AG10803 (cell line): ENCODE measurements around the gene FBXL5.
A peak's percentile ranks its signal among the peaks of the same experiment; 100 is the strongest.

Source experiments
- DNase-seq: peaks from one replicate; pipeline ENCODE4 v3.0.0; 2010; ENCODE audit warnings: low read depth
- H3K4me3 ChIP-seq: 2 replicates; pipeline ENCODE4 v1.5.1; 2011; ENCODE audit warnings: mild to moderate bottlenecking, low read length, control low read depth
- TF ChIP-seq, protein P1 (sequence below): conservative IDR thresholded peaks from 2 replicates; pipeline ENCODE4 v1.5.1; 2011; ENCODE audit warnings: mild to moderate bottlenecking, low read length, control low read depth, inconsistent platforms

The FBXL5 gene

DNA sequence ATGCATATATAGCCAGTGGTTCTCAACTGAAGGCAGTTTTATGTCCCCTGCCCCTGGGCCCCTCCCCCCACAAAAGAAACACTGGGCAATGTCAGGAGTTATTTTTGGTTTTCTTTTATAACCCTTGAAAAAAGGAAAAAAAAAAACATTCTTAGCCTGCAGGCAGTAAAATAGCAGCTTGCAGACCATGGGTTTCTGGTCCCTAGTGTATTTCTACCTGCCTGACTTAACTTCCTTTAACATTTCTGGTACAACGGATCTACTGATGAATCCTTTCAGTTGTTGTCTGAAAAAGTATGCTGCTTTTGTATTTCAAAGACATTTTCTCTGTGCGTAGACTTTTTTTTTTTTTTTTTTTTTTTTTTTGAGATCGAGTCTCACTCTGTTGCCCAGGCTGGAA, 15.4 kb upstream of the FBXL5 start:
- no peak for DNase-seq
- H3K4me3 ChIP-seq: no peak overlapping the region
- TF ChIP-seq, protein P1, sequence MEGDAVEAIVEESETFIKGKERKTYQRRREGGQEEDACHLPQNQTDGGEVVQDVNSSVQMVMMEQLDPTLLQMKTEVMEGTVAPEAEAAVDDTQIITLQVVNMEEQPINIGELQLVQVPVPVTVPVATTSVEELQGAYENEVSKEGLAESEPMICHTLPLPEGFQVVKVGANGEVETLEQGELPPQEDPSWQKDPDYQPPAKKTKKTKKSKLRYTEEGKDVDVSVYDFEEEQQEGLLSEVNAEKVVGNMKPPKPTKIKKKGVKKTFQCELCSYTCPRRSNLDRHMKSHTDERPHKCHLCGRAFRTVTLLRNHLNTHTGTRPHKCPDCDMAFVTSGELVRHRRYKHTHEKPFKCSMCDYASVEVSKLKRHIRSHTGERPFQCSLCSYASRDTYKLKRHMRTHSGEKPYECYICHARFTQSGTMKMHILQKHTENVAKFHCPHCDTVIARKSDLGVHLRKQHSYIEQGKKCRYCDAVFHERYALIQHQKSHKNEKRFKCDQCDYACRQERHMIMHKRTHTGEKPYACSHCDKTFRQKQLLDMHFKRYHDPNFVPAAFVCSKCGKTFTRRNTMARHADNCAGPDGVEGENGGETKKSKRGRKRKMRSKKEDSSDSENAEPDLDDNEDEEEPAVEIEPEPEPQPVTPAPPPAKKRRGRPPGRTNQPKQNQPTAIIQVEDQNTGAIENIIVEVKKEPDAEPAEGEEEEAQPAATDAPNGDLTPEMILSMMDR: no peak

DNA sequence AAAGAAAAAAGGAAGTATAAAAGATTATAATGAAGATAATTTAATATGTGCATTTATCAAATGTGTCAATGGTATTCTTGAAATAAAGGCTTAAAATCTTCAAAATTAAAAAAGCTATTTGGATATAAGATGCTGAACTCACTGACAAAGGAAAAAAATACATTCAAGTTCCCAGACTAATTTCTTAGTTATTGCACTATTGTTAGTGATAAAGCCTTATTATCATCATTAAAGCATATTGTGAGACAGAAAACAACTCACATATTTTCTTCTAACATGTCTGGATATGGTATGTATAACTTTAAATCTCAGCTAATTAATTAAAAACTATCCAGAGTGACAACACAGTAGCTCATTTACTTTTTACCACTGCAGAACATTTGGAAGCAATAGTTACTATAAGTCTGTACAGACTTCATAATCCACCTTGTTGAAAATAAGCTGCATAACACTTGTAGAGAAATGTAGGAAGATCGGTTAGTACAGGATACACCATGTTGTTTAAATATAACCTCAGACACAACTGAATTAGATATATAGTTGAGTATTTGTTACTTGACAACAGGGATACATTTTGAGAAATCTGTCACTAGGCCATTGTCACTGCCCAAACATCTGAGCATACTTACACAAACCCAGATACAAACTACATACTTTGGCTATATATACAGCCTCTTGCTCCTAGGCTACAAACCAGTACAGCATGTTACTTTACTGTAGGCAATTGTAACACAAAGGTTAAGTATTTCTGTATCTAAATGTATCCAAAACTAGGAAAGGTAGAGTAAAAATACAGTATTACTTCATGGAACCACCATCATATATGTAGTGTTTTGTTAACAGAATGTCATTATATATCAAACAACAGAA, 13.6 kb upstream of the FBXL5 start:
- H3K4me3 ChIP-seq: no peak overlapping the region
- no peak for DNase-seq
- TF ChIP-seq, protein P1: no peak

DNA sequence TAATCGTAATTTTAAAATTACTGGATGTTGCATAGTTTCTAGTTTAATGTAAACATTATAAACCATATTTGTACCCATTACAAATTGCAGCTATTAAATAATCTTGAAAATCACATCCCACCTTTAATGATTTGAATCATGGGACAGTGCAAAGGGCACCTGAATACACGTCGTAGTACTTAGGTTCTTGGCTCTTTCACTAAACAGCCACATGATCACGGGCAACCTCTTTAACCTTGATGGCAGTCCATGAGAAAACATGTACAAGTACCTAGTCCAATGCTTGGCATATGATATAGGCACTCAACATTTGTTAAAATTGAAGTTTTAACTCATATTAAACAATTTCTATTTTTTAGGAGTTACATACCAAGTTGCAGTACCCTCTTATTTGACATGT, 11.8 kb upstream of the FBXL5 start:
- TF ChIP-seq, protein P1: no peak
- DNase-seq: no peak
- H3K4me3 ChIP-seq: no peak overlapping the region

DNA sequence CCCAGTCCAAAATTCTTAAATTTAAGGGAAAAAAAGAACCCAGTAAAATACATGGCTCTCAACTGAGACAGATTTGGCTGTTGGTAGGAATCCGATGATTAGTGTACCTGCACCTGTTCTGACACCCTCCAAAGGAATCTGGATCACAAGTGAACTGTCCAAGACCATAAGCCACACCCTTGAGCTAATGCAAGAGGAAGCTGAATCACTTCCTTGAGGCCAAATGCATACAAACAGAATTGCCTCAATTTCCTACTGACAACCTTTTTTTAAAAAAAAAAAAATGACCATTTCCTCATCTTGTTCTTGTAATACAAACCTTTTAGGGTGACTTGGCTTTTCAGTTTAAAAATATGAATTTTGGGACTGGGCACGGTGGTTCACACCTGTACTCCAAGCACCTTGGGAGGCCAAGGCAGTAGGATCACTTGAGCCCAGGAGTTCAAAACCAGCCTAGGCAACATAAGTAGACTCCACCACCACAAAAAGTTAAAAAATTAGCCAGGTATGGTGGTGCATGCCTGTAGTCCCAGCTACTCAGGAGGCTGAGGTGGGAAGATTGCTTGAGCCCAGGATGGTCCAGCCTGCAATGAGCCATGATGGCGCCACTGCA, 10.7 kb upstream of the FBXL5 start:
- TF ChIP-seq, protein P1: no peak
- no peak overlapping the region for H3K4me3 ChIP-seq
- no peak for DNase-seq

DNA sequence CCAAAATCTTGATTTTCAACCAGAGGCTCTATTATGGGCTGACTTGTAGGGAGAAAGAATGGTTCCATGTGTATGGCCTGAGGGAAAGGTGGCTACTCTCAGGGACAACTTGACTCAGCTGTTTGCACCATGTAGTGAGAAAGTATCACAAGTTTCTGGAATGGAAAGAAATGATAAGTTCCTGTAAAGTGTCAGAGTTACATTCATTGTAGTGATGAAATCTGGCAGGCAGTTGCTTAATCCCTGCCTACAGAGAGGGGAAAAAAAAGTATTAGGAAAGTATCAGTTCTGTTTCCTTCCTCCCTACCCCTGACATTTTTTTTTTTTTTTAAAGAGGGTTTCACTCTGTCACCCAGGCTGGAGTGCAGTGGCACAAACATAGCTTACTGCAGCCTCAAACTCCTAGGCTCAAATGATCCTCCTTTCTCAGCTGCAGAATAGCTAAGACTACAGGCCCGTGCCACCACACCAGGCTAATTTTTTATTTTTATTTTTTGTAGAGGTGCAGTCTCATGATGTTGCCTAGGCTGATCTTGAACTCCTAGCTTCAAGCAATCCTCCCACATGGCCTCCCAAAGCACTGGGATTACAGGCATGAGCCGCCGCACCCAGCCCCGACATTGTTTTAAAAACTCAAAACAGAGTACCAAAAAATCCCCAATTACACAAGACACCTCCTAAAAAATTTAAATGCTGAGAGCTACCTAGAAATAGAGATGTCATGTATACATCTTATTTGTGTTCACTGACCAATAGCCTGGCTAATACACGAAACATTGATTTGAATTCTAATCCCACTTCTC, 4.8 kb upstream of the FBXL5 start:
- no peak overlapping the region for H3K4me3 ChIP-seq
- peak; percentile 82 for DNase-seq
- TF ChIP-seq, protein P1: no peak

DNA sequence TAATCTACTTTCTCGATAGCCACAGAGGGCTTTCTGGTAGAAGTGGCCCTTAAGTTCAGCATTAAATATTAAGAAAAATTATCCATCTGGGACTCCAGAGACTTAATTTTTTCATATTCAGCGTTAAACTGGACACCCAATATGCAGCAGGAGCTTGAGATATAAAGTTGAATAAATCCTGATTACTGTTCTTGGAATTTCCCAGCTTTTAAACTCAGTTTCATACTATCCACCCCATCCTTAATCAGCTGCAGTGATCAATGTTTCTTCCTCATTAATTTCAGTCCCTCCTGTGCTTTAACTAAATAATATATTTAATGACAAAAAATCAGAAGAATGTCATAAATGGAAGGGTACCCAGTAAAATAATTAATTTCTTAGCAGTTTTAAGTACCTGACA, 3.6 kb upstream of the FBXL5 start:
- H3K4me3 ChIP-seq: no peak overlapping the region
- no peak for DNase-seq
- TF ChIP-seq, protein P1: no peak
